SJSA1 (cell line): Measurements from ENCODE around the gene KIRREL2. TPM values are rescaled to one million over a fixed set of nuclear protein-coding genes. Genes with fewer than 3 reads are reported as not detected.
A peak's percentile ranks its signal among the peaks of the same experiment; 100 is the strongest.
"Not testable (repeated sequence)": the region's sequence is repeated elsewhere in the genome, so short reads cannot be mapped to it uniquely, and the experiment has no call there.

ENCODE experiments used
- DNase-seq, 2 experiments: peaks; one replicate each; pipeline ENCODE4 v3.0.0-alpha.2; 2015 to 2020; ENCODE audit warnings: low spot score in 2 of 2, low read depth in 1 of 2
- H3K27ac ChIP-seq: fragments of 250-450 bp; sonication (Bioruptor Pico); 2 replicates; pipeline ENCODE4 v1.5.1; 2020; ENCODE audit warnings: mild to moderate bottlenecking, moderate library complexity
- H3K27me3 ChIP-seq: fragments of 250-450 bp; sonication (Bioruptor Pico); replicated peaks from 2 replicates; pipeline ENCODE4 v1.5.1; 2020; ENCODE audit warnings: mild to moderate bottlenecking, moderate library complexity
- H3K36me3 ChIP-seq: fragments of 250-450 bp; sonication (Bioruptor Pico); 2 replicates; pipeline ENCODE4 v1.5.1; 2020; ENCODE audit warnings: mild to moderate bottlenecking
- H3K4me1 ChIP-seq: fragments of 250-450 bp; sonication (Bioruptor Pico); replicated peaks from 2 replicates; pipeline ENCODE4 v1.6.1; 2021; ENCODE audit warnings: mild to moderate bottlenecking
- H3K4me3 ChIP-seq: fragments of 250-450 bp; sonication (Bioruptor Pico); 2 replicates; pipeline ENCODE4 v1.5.1; 2020; ENCODE audit warnings: mild to moderate bottlenecking
- H3K9me3 ChIP-seq: fragments of 250-450 bp; sonication (Bioruptor Pico); replicated peaks from 2 replicates; pipeline ENCODE4 v1.5.1; 2020; ENCODE audit warnings: mild to moderate bottlenecking
- total RNA-seq: library from RNA; depleted of rRNA; stranded (reverse); fragments of >200 nt; shearing (Covaris generic); gene quantifications from 2 replicates; pipeline ENCODE4 v1.2.3, GENCODE V29; 2014

Gene KIRREL2
- total RNA-seq, 1 experiment from 2014 or later: not detected

DNA sequence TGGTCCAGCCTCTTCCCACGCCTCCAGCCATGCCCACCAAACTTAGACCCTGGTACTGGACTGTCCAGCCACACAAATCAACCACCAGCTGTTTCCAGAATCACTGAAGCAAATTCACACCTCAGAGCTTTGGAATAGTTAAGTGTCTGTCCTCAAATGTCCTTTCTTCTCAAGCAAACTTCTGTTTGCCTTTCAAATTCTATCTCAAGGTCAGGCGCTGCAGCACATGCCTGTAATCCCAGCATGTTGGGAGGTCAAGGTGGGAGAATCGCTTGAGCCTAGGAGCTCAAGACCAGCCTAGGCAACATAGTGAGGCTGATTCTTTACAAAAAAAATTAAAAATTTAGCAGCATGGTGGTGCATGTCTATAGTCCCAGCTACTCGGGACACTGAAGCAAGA, 24.7 kb upstream of the KIRREL2 start:
- Histone ChIP-seq H3K4me3 (no peak overlapping the region), H3K27ac (no peak overlapping the region), H3K27me3 (peaks cover 15% of the 10 kb centered on the region), H3K9me3 (0 out of 2 replicates have a peak, but pooled peaks cover 4% of the 10 kb centered on the region), H3K36me3 (no peaks in the 10 kb centered on the region), H3K4me1 (no peaks in the 10 kb centered on the region)
- DNase-seq: no peak

DNA sequence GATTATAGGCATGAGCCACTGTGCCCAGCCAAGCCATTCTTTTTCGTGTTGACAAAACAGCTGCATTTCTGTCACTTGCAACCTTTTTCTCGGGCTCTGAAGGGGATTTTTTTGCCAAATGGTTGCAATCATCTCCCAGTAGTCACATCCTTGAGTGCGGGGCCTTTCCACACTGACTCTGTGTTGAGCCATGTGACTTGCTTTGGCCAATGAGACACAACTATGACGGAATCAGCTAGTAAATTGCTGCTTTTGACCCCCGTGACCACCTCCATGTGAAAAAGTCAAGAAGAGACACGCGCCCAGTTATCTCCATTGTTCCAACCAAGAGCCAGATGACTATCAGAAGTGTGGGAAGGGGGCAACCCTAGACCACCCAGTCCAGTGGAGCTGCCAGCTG, 22.7 kb upstream of the KIRREL2 start:
- no peaks in the 10 kb centered on the region for H3K4me1 ChIP-seq
- H3K9me3 ChIP-seq: no peaks in the 10 kb centered on the region; the same call in 1 of the 2 replicates
- H3K27me3 ChIP-seq: peaks cover 10% of the 10 kb centered on the region
- H3K4me3 ChIP-seq: no peak overlapping the region
- H3K27ac ChIP-seq: no peak overlapping the region
- H3K36me3 ChIP-seq: no peaks in the 10 kb centered on the region
- no peak for DNase-seq

DNA sequence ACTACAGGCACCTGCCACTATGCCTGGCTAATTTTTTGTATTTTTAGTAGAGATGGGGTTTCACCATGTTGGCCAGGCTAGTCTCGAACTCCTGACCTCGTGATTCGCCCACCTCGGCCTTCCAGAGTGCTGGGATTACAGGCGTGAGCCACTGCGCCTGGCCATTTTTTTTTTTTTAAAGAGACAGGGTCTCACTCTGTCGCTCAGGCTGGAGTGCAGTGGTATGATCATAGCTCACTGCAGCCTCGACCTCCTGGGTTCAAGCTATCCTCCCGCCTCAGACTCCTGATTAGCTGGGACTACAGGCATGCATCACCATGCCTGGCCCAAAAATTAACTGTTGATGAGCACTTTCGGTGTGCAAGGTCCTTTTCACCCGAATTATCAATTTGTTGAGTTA, 20.6 kb upstream of the KIRREL2 start:
- not testable (repeated sequence) for H3K27ac ChIP-seq, H3K27me3 ChIP-seq, H3K4me1 ChIP-seq, DNase-seq, H3K36me3 ChIP-seq, H3K4me3 ChIP-seq, H3K9me3 ChIP-seq

GRCh38 chr19:35841961-35842595, 14.6 kb upstream of the KIRREL2 start:
- no peaks in the 10 kb centered on the region; the same call in 1 of the 2 replicates for H3K9me3 ChIP-seq
- H3K27me3 ChIP-seq: peaks cover 30% of the 10 kb centered on the region
- H3K4me3 ChIP-seq: no peak overlapping the region
- no peaks in the 10 kb centered on the region for H3K4me1 ChIP-seq
- no peak overlapping the region for H3K27ac ChIP-seq
- no peak for DNase-seq
- no peaks in the 10 kb centered on the region for H3K36me3 ChIP-seq

DNA sequence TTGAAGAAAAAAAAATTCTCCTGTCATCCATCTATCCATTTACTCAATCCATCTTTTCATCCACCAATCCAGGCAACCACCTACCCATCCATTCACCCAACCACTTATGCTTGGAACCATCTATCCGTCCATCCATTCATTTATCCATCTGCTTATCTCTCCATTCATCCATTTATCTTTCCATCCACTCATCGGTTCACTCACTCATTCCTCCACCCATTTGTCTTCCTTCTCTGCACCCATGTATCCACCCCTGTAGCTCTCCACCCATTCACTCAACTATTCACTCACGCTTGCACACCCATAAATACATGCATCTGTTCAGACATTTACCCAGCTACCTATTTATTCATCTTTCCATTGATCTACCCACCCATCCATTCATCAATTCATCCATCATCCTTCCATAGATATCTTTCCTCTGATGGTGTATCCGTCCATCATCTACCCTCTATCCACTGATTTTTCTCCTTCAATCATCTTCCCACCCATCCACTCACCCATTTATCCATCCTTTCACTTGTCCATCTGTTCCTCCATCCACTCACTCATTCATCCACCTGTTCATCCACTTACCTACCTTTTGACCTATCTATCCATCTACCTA, 13.9 kb upstream of the KIRREL2 start:
- H3K27me3 ChIP-seq: peaks cover 29% of the 10 kb centered on the region
- DNase-seq: no peak
- no peaks in the 10 kb centered on the region for H3K4me1 ChIP-seq
- no peaks in the 10 kb centered on the region; the same call in 1 of the 2 replicates for H3K9me3 ChIP-seq
- H3K4me3 ChIP-seq: no peak overlapping the region
- H3K27ac ChIP-seq: no peak overlapping the region
- no peaks in the 10 kb centered on the region for H3K36me3 ChIP-seq

DNA sequence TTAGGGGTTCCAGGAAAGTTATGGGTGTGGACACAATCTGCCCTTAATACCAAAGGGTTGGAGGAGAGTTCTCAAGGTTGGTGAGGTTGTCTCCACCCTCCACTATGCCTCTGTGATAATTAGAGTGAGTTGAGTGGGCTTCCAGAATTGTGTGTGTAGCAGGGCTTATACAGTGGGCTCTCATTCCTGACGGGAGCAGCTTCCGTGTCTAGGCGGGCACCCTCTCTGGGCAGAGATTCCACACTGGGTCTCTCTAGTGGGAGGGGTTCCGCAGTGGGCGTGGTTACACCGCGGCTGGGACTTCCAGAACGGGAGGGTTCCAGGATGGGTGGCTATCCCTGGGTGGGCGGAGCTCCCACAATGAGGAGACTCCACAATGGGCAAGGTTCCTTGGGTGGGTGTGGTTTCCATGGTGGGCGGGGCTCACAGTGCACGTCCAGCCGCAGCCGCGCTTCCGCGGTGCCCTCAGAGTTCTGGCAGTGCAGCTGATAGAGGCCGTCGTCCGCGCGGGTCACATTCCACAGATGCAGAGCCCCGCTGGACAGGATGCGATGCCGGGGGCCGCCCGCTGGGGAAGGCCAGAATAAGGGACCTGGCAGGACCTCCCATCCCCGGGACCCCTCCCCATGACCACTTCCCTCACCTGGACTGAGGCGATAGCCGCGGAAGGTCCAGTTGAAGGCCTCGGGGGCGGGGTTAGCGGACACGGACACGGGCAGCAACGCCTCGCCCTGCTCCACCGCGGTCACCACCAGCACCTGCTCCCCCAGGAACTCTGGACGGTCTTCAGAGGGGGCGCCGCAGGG, 12.8 kb upstream of the KIRREL2 start:
- Histone ChIP-seq H3K36me3 (no peaks in the 10 kb centered on the region), H3K27me3 (peaks cover 33% of the 10 kb centered on the region), H3K4me1 (no peaks in the 10 kb centered on the region), H3K9me3 (no peaks in the 10 kb centered on the region), H3K4me3 (no peak overlapping the region), H3K27ac (no peak overlapping the region)
- no peak for DNase-seq

DNA sequence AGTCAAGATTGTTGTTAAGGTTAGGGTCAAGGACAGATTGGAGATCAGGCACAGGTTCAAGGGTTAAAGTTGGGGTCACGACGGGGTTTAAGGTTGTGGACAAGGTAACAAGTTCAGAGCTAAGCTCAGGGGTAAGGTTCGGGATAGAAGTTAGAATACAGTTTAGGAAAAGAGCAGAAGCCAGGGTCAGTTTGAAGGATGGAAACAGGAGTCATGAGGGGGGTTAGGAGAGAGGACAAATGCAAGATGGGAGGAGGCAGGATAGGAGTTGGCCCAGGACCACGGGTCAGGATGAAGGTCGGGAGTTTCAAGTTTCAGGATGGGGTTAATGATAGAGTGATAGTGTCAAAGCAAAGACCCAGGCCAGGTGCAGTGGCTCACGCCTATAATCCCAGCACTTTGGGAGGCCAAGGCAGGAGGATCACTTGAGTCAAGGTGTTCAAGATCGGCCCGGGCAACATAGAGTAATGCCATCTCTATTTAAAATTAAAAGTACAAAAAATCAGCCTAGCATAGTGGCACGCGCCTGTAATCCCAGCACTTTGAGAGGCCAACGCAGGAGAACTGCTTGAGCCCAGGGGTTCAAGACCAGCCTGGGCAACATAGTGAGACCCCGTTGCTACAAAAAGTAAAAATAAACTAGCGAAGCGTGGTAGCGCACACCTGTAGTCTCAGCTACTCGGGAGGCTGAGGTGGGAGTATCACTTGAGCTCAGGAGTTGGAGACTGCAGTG, 12.1 kb upstream of the KIRREL2 start:
- DNase-seq: no peak
- Histone ChIP-seq H3K27me3 (peaks cover 33% of the 10 kb centered on the region), H3K36me3 (no peaks in the 10 kb centered on the region), H3K27ac (no peak overlapping the region), H3K9me3 (no peaks in the 10 kb centered on the region), H3K4me1 (no peaks in the 10 kb centered on the region), H3K4me3 (no peak overlapping the region)

DNA sequence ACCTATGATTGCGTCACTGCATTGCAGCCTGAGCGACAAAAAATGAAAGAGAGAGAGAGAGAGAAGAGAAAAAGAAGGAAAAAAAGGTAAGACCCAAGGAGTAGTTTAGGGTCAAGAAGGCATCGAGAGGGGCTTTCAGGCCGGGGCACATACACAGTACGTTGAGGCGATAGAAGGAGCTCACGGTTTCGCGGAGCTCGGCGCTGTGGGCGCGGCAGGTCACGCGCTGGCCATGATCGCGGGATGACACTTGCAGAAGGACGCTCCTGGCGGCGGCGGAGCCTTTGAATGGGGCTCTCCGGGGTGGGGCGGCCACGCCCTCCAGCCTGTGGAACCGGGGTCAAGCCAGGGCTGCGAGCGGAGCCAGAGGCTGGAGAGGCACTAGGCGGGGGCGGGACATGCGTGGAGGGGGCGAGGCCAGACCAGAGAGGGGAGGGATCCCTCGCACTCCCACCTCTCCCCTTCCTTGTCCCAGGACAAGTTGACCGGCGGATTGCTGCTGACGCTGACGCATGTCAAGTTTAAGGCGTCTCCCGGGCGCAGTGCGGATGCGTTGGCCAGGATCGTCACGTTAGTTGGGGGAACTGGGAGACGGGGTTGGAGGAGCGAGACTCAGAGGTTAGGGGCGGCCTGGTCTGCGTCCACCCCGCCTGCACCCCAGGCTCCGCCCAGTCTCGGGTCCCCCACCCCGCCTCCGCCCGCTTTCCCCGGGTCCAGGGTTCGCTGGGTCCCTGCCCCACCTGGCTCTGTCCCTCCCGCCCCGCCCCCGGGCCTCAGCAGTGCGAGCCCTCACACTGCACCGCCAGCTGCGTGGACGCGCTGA, 11.3 kb upstream of the KIRREL2 start:
- no peak overlapping the region for H3K27ac ChIP-seq
- H3K27me3 ChIP-seq: peaks cover 34% of the 10 kb centered on the region
- no peak for DNase-seq
- H3K9me3 ChIP-seq: no peaks in the 10 kb centered on the region
- no peak overlapping the region for H3K4me3 ChIP-seq
- H3K36me3 ChIP-seq: no peaks in the 10 kb centered on the region
- no peaks in the 10 kb centered on the region for H3K4me1 ChIP-seq

DNA sequence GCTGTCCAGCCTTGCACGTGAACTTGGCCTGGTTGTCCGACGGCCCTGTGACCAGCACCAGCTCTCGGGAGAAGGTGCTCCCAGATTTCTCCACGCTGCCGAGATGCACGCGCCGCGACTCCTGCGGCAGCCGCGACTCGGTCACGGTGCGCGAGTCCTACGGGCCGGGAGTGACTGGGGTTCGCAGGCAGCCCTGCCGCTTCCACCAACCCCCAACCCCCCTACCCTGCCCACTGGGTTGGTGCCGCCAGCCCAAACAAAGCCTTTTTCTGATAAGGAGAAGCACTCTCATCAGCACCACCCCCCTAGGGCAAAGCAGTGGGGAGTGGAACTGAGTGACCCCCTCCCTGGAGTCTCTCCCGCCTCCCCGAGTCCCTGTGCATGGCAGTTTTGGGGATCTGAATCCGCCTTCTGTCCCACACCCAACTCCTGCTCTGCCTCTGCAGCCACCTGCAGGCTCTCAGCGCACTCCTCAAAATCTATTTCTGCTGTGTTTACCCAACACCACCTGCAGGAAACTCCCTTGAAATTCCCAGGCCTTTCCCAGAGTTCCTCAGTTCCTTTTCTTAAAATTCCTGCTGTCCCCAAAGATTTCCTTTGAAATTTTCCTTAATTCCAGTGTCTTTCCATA, 10.6 kb upstream of the KIRREL2 start:
- no peak for DNase-seq
- Histone ChIP-seq H3K4me3 (no peak overlapping the region), H3K27me3 (peaks cover 38% of the 10 kb centered on the region), H3K27ac (no peak overlapping the region), H3K36me3 (no peaks in the 10 kb centered on the region), H3K4me1 (no peaks in the 10 kb centered on the region), H3K9me3 (no peaks in the 10 kb centered on the region)

DNA sequence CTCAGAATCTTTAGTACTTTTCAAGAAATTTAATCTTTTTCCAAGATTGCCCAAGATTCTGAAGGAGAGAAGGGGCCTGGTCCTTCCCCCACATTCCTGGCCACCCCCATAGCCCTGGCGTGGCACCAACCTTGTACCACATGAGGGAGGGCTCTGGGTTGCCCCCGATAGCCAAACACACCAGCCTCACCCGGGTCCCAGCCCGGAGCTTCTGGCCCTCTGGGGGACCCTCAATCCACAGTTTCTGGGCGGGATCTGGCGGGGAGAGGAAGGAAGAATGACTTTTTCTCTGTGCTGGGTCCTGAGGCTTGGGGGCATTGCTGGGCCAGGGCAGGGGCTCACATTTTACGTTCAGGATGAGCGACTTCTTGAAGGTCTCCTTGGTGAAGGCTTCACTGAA, 8.8 kb upstream of the KIRREL2 start:
- Histone ChIP-seq H3K27me3 (peaks cover 45% of the 10 kb centered on the region), H3K9me3 (no peaks in the 10 kb centered on the region), H3K4me3 (no peak overlapping the region), H3K27ac (no peak overlapping the region), H3K4me1 (no peaks in the 10 kb centered on the region), H3K36me3 (no peaks in the 10 kb centered on the region)
- no peak for DNase-seq

DNA sequence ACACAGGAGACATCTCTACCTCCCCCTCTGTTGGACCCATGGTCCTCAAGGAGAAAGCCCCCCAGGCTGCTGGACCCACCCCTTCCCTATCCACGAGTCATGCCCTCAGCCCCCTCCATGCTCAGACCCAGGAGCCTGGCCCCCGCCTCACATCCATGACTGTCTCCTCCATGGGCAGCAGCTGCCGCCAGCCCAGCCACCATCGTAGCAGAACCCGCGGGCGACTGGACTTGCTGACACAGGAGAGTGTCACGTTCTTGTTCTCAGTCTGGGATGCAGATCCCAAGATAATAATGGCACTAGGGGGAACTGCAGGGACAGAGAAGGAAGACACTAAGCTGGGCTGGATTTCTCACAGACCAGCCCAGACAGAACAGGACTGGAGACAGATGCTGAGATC, 8.2 kb upstream of the KIRREL2 start:
- H3K9me3 ChIP-seq: no peaks in the 10 kb centered on the region
- H3K36me3 ChIP-seq: no peaks in the 10 kb centered on the region
- H3K4me1 ChIP-seq: no peaks in the 10 kb centered on the region
- H3K27ac ChIP-seq: no peak overlapping the region
- peaks cover 45% of the 10 kb centered on the region for H3K27me3 ChIP-seq
- no peak for DNase-seq
- H3K4me3 ChIP-seq: no peak overlapping the region

DNA sequence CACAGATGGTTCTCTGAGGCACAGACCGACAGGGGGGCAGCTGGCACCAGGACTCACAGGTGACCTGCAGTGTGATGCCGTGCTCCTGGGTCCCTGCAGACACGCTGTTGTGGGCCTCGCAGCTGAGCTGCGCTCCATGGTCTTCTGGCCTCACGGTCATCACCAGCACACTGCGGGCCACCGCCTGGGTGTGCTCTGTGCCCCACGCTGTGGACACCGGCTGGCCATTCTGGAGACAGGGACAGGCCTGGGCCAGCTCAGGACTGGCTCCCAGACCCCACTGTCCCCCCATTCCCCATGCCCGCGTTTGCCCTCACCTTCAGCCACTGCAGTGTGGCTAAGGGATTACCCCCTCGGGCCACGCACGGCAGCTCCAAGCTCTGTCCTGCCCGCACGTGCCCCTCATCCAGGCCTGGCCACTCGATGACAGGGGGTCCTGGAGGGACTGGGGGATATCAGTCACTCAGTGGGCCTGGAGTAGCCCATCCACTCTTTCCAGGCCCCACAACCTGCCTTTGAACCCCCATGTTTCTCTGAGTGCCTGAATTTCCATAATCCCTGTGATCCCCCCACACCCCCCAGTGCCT, 7.7 kb upstream of the KIRREL2 start:
- Histone ChIP-seq H3K4me3 (no peak overlapping the region), H3K4me1 (no peaks in the 10 kb centered on the region), H3K27ac (no peak overlapping the region), H3K27me3 (peaks cover 45% of the 10 kb centered on the region), H3K36me3 (no peaks in the 10 kb centered on the region), H3K9me3 (no peaks in the 10 kb centered on the region)
- DNase-seq: peak in 1 of 2 experiments; percentile 42
